HepG2 (cell line): Measurements from ENCODE around the gene OSM. TPM values are rescaled to one million over a fixed set of nuclear protein-coding genes. Genes with fewer than 3 reads are reported as not detected.
A peak's percentile ranks its signal among the peaks of the same experiment; 100 is the strongest.

Experiments
- ATAD3A ChIP-seq: sonication (generic); formaldehyde crosslinking; IDR thresholded peaks from 2 replicates; pipeline ENCODE4 v1.4.0; 2020; ENCODE audit warnings: missing genetic modification reagents
- DBP ChIP-seq: sonication (generic); formaldehyde crosslinking; IDR thresholded peaks from 2 replicates; pipeline ENCODE4 v1.4.0; 2020; ENCODE audit warnings: missing genetic modification reagents; ENCODE audit errors: not compliant biosample characterization
- DZIP1 ChIP-seq: sonication (generic); formaldehyde crosslinking; IDR thresholded peaks from 2 replicates; pipeline ENCODE4 v1.5.0; 2020; ENCODE audit warnings: mild to moderate bottlenecking, missing genetic modification reagents
- ERF ChIP-seq: IDR thresholded peaks from 2 replicates; pipeline ENCODE4 v1.6.1; 2018; ENCODE audit warnings: missing biosample characterization, missing genetic modification reagents
- HNF4G ChIP-seq, 2 experiments: sonication (generic) in 1 of 2; formaldehyde crosslinking in 1 of 2; IDR thresholded peaks; 2 replicates each; pipeline versions ENCODE4 v1.4.0 to v1.6.1; 2011 to 2020; ENCODE audit warnings: borderline replicate concordance in 2 of 2, low read depth in 2 of 2, mild to moderate bottlenecking in 2 of 2, low read length in 1 of 2, missing genetic modification reagents in 1 of 2, moderate library complexity in 1 of 2
- KDM3A ChIP-seq: IDR thresholded peaks from 2 replicates; pipeline ENCODE4 v1.6.1; 2018; ENCODE audit warnings: low read depth, missing compliant biosample characterization
- MED13 ChIP-seq: sonication (generic); formaldehyde crosslinking; IDR thresholded peaks from 2 replicates; pipeline ENCODE4 v1.5.0; 2020; ENCODE audit warnings: missing genetic modification reagents
- NFE2L2 ChIP-seq: fragments of 150-350 bp; IDR thresholded peaks from 2 replicates; pipeline ENCODE4 v1.6.1; 2014; ENCODE audit warnings: low read length
- NFRKB ChIP-seq: fragments of 450-650 bp; IDR thresholded peaks from 2 replicates; pipeline ENCODE4 v1.6.1; 2017
- NR1H2 ChIP-seq: sonication (generic); formaldehyde crosslinking; IDR thresholded peaks from 2 replicates; pipeline ENCODE4 v1.8.1; 2022; ENCODE audit warnings: low read depth, missing genetic modification reagents, borderline replicate concordance
- POLR2A ChIP-seq, 2 experiments: IDR thresholded peaks; 2 replicates each; pipeline ENCODE4 v1.6.1; 2011; ENCODE audit warnings: low read depth in 2 of 2, low read length in 2 of 2, mild to moderate bottlenecking in 1 of 2, moderate library complexity in 1 of 2; ENCODE audit not compliant: insufficient read depth in 1 of 2
- PRDM15 ChIP-seq: sonication (generic); formaldehyde crosslinking; IDR thresholded peaks from 2 replicates; pipeline ENCODE4 v1.4.0; 2020; ENCODE audit warnings: missing genetic modification reagents
- SRSF9 ChIP-seq: fragments of 200-400 bp; formaldehyde crosslinking; IDR thresholded peaks from 2 replicates; pipeline ENCODE4 v1.6.1; 2018; ENCODE audit warnings: borderline replicate concordance, mild to moderate bottlenecking, low read depth, low read length; ENCODE audit not compliant: insufficient read depth, poor library complexity, severe bottlenecking
- ZBTB21 ChIP-seq: sonication (generic); formaldehyde crosslinking; IDR thresholded peaks from 2 replicates; pipeline ENCODE4 v1.4.0; 2020; ENCODE audit warnings: missing genetic modification reagents
- ZFP36L2 ChIP-seq: sonication (generic); formaldehyde crosslinking; IDR thresholded peaks from 2 replicates; pipeline ENCODE4 v1.4.0; 2020; ENCODE audit warnings: missing genetic modification reagents
- ZMYM2 ChIP-seq: sonication (generic); formaldehyde crosslinking; IDR thresholded peaks from 2 replicates; pipeline ENCODE4 v1.8.0; 2022; ENCODE audit warnings: mild to moderate bottlenecking, missing genetic modification reagents
- ZNF18 ChIP-seq: sonication (generic); formaldehyde crosslinking; IDR thresholded peaks from 2 replicates; pipeline ENCODE4 v1.8.0; 2022; ENCODE audit warnings: mild to moderate bottlenecking, missing genetic modification reagents; ENCODE audit not compliant: insufficient replicate concordance
- ZNF337 ChIP-seq: sonication (generic); formaldehyde crosslinking; IDR thresholded peaks from 2 replicates; pipeline ENCODE4 v1.5.1; 2020; ENCODE audit warnings: missing genetic modification reagents, low read depth, mild to moderate bottlenecking, borderline replicate concordance
- ZNF414 ChIP-seq: sonication (generic); formaldehyde crosslinking; IDR thresholded peaks from 2 replicates; pipeline ENCODE4 v1.5.0; 2020; ENCODE audit warnings: missing genetic modification reagents
- ZNF644 ChIP-seq: IDR thresholded peaks from 2 replicates; pipeline ENCODE4 v1.6.1; 2016; ENCODE audit warnings: low read depth
- polyA plus RNA-seq, 8 experiments: library from polyadenylated mRNA; depleted of rRNA in 3 of 8; stranded (reverse) in 7 of 8; unstranded in 1 of 8; fragments of >200 nt; fragmentation: Illumina TruSeq in 4 of 8; extraction: Trizol in 4 of 8; gene quantifications; 2 replicates each; pipeline versions ENCODE4 v1.2.1 to v1.2.3, GENCODE V29; 2011 to 2016; ENCODE audit warnings: low read depth in 4 of 8, missing spikeins in 1 of 8, mixed read lengths in 1 of 8; ENCODE audit not compliant: insufficient read depth in 1 of 8
- total RNA-seq, 5 experiments: library from RNA; depleted of rRNA; stranded (reverse); fragments of >200 nt; fragmentation: Illumina TruSeq; extraction: Trizol; gene quantifications; 2 replicates each; pipeline ENCODE4 v1.2.3, GENCODE V29; 2016; ENCODE audit warnings: low read depth in 1 of 5

The OSM gene
- total and polyA plus RNA-seq, 2 of the 13 experiments (the other 11 are each of a cell fraction or from before 2014, with no cell fraction given), result not detected

DNA sequence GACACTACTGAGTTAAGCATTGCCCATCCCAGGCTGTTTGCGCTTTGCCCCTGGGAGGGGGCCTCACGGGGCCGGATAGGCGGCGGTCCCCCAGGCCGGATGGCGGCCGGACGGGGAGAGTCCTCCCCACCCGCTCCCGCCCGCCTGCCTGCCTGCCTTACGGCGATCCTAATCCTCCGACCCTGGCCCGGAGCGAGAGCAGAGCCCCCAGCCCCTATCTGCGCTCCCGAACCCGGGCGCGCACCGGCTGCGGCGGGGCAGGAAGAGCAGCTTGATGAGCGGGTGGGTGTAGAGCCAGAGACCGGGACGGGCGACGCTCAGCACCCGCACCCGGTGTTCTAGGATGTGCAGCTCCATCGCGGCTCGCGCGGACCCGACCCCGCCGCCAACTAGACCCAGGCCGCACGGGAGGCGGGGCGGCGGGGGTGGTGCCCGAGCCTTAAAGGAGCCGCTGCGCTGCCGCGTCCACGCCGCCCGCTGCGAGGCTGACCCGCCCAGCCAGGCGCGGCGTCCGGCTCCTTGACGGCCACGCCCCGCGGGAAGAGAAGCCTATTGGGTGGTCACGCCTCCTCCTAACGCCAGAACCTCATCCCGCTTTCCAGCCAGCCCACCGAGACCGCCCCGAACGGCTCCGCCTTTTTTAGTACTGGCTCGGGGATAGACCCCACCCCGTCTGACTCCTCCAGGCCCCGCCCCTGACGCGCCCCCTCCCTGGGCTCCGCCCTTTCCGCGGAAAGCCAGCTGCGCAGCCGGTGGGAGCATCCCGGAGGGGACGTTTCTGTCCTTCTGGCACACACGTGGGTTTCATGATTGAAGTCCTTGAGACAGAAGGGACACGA, 22.7 kb upstream of the OSM start, which contains the start of gene CASTOR1 (continued):
- no peak for TF ChIP-seq KDM3A (CRISPR knock-in tag)
- TF ChIP-seq HNF4G (IDR thresholded peaks at IDR 0.05; ENCODE audit: borderline replicate concordance, low read depth, low read length), result no peak
- TF ChIP-seq HNF4G (CRISPR knock-in tag; IDR thresholded peaks at IDR 0.05; ENCODE audit: borderline replicate concordance, low read depth), result no peak
- TF ChIP-seq ZNF18 (CRISPR knock-in tag), result peak; percentile 69
- no peak for TF ChIP-seq PRDM15 (CRISPR knock-in tag)
- TF ChIP-seq ZMYM2, result no peak
- no peak for TF ChIP-seq ZNF414 (CRISPR knock-in tag)
- TF ChIP-seq ZNF337 (CRISPR knock-in tag), result no peak
- no peak for TF ChIP-seq SRSF9
- TF ChIP-seq ZBTB21, result no peak
- no peak for TF ChIP-seq DBP (CRISPR knock-in tag)
- no peak for TF ChIP-seq ZFP36L2
- TF ChIP-seq NFRKB, result no peak
- peak in 1 of 2 experiments; percentile 62; a peak in 1 of 4 replicates for TF ChIP-seq POLR2A (IDR thresholded peaks at IDR 0.05; ENCODE audit: insufficient read depth in 1 of 2, low read depth in 2 of 2, low read length in 2 of 2)
- TF ChIP-seq MED13 (CRISPR knock-in tag), result no peak
- TF ChIP-seq NFE2L2, result no peak
- no peak for TF ChIP-seq ATAD3A (CRISPR knock-in tag)
- TF ChIP-seq DZIP1, result no peak
- no peak for TF ChIP-seq ZNF644
- TF ChIP-seq NR1H2 (CRISPR knock-in tag), result no peak
- peak; percentile 46; the same call in 1 of the 2 replicates for TF ChIP-seq ERF
